MM.1S (cell line): ENCODE measurements around the gene PHOX2A.

Source experiments
- CTCF ChIP-seq: fragments of 300-600 bp; sonication (generic); IDR thresholded peaks from 2 replicates; pipeline ENCODE4 v1.5.1; 2016; ENCODE audit warnings: antibody characterized with exemption, low read length, mixed read lengths
- EZH2phosphoT487 ChIP-seq: fragments of 300-600 bp; sonication (generic); IDR thresholded peaks from 2 replicates; pipeline ENCODE4 v1.6.1; 2018; ENCODE audit warnings: antibody characterized with exemption, low read length

DNA sequence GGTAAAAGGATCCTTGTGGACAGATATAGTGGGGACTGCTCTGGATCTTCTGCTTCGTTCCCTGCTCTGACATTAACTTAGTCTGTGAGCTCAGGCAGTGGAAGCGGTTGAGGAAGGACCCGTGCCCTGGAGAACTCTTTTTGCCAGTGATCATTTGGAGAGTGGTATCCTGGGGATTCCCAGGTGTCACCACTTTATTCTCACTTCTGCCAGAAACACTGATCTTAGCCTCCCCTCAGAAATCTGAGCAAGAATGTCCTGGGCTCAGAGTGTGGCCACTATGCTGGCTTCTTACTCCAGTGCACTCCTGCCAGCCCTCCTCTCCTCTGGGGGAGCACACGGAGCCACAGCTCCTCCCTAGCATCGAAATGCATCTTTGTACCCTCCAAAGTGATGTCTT, 7.6 kb upstream of the PHOX2A start:
- TF ChIP-seq CTCF (no peak), EZH2phosphoT487 (no peak)
